HG03095 (cell line): ENCODE measurements around the gene SHH.

ENCODE experiments used
- ATAC-seq: cut with Tn5 transposase; IDR thresholded peaks from one replicate; pipeline ENCODE4 v1.9.1; 2021; ENCODE audit warnings: moderate library complexity; ENCODE audit not compliant: unreplicated experiment

Gene SHH

GRCh38 chr7:155794196-155794595 lies 18.1 kb downstream of the SHH start:
- no peak for ATAC-seq

- ATAC-seq, result no peak
Observed at GRCh38 chr7:155793720-155794119, 18.5 kb downstream of the SHH start.

- ATAC-seq, result no peak
Observed at GRCh38 chr7:155792999-155793560, 19.2 kb downstream of the SHH start.

- ATAC-seq, result no peak
Observed at GRCh38 chr7:155792315-155792960, 19.8 kb downstream of the SHH start.

DNA sequence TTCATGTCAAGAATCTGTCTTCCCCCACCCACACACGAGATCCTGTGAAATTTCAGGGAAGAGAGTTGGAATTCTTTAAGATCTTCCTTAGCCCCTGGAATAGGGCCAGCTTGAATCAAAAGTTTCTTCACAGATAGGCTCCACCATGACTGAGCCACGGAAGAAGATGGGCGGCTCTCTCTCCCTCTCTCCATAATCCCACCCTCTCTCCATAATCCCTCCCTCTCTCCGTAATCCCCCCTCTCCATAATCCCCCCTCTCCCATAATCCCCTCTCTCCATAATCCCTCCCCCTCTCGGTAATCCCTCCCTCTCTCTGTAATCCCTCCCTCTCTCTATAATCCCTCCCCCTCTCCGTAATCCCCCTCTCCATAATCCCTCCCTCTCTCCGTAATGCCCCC lies 20.4 kb downstream of the SHH start:
- ATAC-seq, result no peak

- ATAC-seq, result no peak
Observed at GRCh38 chr7:155791214-155791737, 21.0 kb downstream of the SHH start.

DNA sequence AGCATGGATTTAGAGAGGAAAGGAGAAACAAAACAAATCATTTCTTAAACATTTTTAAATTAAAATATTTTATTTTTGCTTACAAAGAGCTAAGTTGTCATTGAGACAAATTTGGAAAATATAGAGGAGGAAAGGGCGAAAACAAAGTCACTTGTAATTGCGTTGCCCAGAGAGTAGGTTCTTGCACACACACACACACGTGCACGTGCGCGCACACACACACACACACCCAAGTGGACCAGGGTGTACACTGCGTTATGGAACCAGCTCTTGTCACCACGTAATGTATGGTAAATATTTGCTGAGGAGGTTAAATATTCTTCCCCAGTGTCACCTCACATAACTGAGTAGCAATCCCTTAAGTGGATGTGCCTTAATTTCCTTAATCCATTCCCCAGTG lies 21.6 kb downstream of the SHH start:
- no peak for ATAC-seq

GRCh38 chr7:155789001-155789725 lies 23.1 kb downstream of the SHH start:
- ATAC-seq, result no peak

- no peak for ATAC-seq
Observed at GRCh38 chr7:155788616-155789000, 23.7 kb downstream of the SHH start.

DNA sequence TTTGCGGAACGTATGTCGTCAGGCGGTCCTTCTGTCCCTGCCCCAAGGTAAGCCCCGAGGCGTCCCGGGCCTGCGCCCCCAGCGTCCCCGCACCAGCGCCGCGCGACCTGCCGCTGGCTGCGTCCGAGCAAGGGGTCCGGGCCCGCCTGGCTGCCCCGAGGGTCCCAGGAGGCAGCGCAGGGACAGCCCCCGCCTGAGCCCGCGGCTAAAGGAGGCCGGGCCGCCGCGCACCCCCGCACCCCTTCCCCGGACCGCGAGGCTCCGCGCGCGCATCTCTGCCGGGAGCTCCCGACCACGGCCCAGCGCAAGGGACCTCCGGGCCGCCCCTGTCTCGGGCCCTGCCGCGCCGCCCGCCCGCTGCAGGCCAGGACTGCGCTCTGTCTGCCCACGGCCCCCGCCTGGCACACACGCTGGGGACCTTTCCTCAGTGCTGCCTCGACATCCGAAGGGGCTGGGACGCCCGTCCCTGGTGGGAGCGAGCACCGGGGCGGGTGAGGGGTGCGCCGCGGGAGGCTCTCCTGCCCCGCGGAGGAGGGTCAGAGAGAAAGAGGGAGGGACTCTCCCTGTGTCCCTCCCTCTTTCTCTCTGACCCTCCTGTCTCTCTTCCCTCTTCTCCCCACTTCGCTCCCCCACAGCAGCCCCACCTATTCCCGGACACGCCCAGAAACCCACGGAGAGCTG lies 25.0 kb downstream of the SHH start:
- ATAC-seq, result no peak

DNA sequence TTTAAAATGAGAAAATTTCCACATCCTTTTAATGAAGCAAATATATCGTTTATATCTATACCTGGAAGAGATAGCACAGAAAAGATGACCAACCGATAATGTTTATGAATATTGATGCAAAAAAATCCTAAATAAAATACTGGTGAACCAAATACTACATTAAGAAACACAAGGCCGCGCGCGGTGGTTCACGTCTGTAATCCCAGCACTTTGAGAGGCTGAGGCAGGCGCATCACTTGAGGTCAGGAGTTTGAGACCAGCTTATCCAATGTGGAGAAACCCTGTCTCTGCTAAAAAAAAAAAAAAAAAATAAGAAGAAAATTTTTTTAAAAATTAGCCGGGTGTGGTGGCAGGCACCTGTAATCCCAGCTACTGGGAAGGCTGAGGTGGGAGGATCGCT lies 25.8 kb downstream of the SHH start:
- no peak for ATAC-seq

GRCh38 chr7:155785536-155785935 lies 26.7 kb downstream of the SHH start:
- no peak for ATAC-seq

DNA sequence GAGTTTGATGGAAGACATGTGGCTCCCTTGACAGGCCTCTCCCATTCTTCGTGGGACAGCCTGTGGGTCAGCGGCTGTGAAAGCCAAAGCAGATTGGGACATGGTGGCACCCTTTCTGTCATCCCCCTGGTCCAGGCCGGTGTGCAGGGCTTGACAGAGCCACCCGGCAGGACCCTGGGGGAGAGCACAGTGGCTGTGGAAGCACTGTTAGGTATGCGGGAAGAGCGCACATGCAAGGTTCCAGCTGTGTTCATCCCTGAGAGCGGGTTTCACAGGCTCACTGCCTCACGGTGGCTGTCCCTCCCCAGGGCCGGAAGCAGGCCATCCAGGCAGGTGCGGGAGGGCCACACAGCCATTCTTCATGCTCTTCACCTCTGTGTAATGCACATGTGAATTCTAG lies 29.8 kb downstream of the SHH start:
- ATAC-seq, result no peak

- no peak for ATAC-seq
Observed at GRCh38 chr7:155781433-155781832, 30.8 kb downstream of the SHH start.

DNA sequence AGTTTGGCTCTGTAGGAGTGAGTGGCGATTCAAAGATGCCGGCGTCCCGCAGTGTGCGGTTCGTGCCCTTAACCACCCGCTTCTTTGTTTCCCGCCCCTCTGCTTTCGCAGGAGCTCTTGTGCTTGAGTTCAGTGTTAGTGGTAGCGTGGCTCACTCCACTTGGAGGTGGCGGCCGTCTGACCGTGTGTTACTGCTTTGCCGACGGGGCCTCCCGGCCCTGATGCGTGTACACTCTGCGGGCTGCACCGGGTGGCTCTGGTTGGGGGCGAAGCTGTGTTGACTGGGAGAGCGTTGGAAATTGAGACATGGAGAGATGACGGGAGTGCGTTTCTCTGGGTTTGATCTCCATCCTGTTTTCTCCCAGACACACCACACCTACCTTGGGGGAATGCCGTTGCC lies 31.4 kb downstream of the SHH start:
- ATAC-seq, result no peak

GRCh38 chr7:155778349-155778748 lies 33.9 kb downstream of the SHH start:
- ATAC-seq, result no peak

DNA sequence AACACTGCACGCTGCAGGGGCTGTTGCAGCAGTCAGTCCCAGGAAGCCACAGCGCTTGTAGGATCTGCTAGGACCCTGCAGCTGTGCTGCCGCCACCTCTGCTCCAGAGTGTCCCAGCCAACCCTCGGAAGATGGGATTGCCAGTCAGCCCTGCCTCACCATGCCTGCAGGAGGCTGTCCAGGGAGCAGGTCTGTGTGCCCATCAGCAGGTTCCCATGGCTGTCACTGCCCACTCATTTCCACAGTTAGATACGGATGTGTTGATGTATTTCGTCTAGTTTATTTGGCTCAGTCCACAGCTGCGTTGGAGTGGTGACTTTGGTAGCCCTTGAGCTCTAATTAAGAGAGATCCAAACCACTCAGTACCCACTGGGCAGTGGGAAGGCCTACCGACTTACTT lies 35.7 kb downstream of the SHH start:
- no peak for ATAC-seq

DNA sequence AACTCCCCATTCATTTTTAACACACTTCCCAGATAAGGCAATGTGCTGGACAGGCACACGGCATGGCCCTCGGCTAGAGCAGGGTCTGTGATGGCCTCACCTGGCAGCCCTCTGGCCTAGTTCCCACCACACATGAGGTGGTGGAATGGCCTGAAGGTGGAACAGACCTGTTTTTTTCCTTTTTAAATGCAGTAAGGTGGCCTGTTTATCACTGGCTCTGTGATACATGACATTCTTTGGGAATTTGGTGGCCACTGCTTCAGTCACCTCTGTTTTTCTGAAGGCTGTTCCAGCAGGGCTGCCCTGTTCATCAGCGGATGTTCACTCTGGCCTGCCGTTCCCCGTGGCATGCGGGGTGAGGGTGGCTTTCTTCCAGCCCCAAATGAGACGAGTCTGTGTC lies 36.6 kb downstream of the SHH start:
- no peak for ATAC-seq

- ATAC-seq, result no peak
Observed at GRCh38 chr7:155774947-155775346, 37.3 kb downstream of the SHH start.

GRCh38 chr7:155773531-155773930 lies 38.7 kb downstream of the SHH start:
- no peak for ATAC-seq

DNA sequence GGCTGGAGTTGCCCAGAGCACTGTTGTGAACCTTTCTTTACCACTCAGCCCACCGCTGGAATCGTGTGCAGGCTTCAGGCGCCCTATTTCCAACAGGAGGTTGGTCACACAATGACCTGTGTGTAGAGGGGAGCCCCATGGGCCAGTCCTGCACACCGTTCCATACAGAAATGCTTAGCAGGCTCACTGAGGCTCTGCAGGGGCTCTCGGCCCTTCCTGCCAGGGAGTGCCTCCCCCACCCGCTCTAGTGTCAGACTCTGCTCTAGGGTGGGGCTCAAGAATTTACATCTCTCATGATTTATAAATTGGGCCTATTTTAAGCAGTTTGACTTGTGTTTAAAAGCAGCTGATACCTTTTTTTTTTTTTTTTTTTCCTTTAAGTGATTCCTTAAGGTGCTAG lies 42.0 kb downstream of the SHH start:
- no peak for ATAC-seq

GRCh38 chr7:155769701-155770100 lies 42.6 kb downstream of the SHH start:
- no peak for ATAC-seq
